Uterus (tissue), 4 donors: ENCODE results near the gene CDH4. TPM values are rescaled to one million over a fixed set of nuclear protein-coding genes. Genes with fewer than 3 reads are reported as not detected.

ENCODE experiments used
- DNase-seq, 2 donors: peaks; one replicate each; pipeline ENCODE4 v3.0.0-alpha.2; 2019 to 2020
- H3K27ac ChIP-seq, 2 donors: fragments of 200-600 bp; sonication (generic); 1 replicate in 1 of 2; 2 replicates in 1 of 2; pipeline ENCODE4 v1.5.1; 2016 to 2018
- H3K27me3 ChIP-seq, 2 donors: fragments of 200-600 bp; sonication (generic); one replicate each; pipeline ENCODE4 v1.5.1; 2018 to 2019; ENCODE audit warnings: control low read depth in 1 of 2
- H3K36me3 ChIP-seq, 2 donors: fragments of 200-600 bp; sonication (generic); one replicate each; pipeline ENCODE4 v1.5.1; 2019; ENCODE audit warnings: control low read depth in 1 of 2
- H3K4me1 ChIP-seq, 2 donors: fragments of 200-600 bp; sonication (generic); one replicate each; pipeline ENCODE4 v1.5.1; 2018 to 2019; ENCODE audit warnings: control low read depth in 1 of 2
- H3K4me3 ChIP-seq, 2 donors: fragments of 200-600 bp; sonication (generic); 1 replicate in 1 of 2; 2 replicates in 1 of 2; pipeline ENCODE4 v1.5.1; 2018 to 2019; ENCODE audit warnings: mild to moderate bottlenecking in 1 of 2
- H3K9me3 ChIP-seq, 2 donors: fragments of 200-600 bp; sonication (generic); one replicate each; pipeline ENCODE4 v1.5.1; 2019; ENCODE audit warnings: control low read depth in 1 of 2
- CTCF ChIP-seq, 4 experiments: fragments of 200-600 bp in 2 of 4; fragments of 450-650 bp in 2 of 4; sonication (generic) in 2 of 4; IDR thresholded peaks; one replicate each; pipeline ENCODE4 v1.5.1; 2016 to 2019; ENCODE audit warnings: antibody characterized with exemption in 4 of 4, mild to moderate bottlenecking in 2 of 4, moderate library complexity in 1 of 4
- POLR2A ChIP-seq, 2 donors: fragments of 450-650 bp; IDR thresholded peaks; one replicate each; pipeline ENCODE4 v1.6.1; 2016; ENCODE audit warnings: antibody characterized with exemption in 2 of 2, mild to moderate bottlenecking in 1 of 2, moderate library complexity in 1 of 2
- intact Hi-C: fragments of 100-400 bp; cut with DNase I; formaldehyde crosslinking; loops from one replicate; pipeline ENCODE4 v1.15.1; 2023; ENCODE audit warnings: low total_unique reads
- total RNA-seq, 4 donors: library from RNA; depleted of rRNA in 3 of 4; stranded (reverse); fragments of >200 nt in 3 of 4; gene quantifications; one replicate each; pipeline versions ENCODE4 v1.1.0 to v1.2.4, GENCODE V29; 2014 to 2023
- donor health status: DM: yes; HTN: yes; CAD: no.

The CDH4 gene
- total RNA-seq, 4 donors from 2014 or later, result under 0.01 to 0.55 TPM; not detected in 2

GRCh38 chr20:61873651-61874420, 621.8 kb downstream of the CDH4 start:
- DNase-seq, result no peak
- H3K36me3 ChIP-seq, result no peaks in the 10 kb centered on the region
- H3K4me3 ChIP-seq, result no peak overlapping the region
- H3K27ac ChIP-seq, result no peak overlapping the region
- intact Hi-C loops, result no loop called here
- no peaks in the 10 kb centered on the region for H3K27me3 ChIP-seq
- no peaks in the 10 kb centered on the region for H3K9me3 ChIP-seq
- no peak for TF ChIP-seq POLR2A (IDR thresholded peaks at IDR 0.05)
- no peak for TF ChIP-seq CTCF (IDR thresholded peaks at IDR 0.05)
- H3K4me1 ChIP-seq, result no peaks in the 10 kb centered on the region

GRCh38 chr20:61874421-61875068, 622.5 kb downstream of the CDH4 start:
- no peaks in the 10 kb centered on the region for H3K9me3 ChIP-seq
- no peaks in the 10 kb centered on the region for H3K4me1 ChIP-seq
- no peak for DNase-seq
- H3K36me3 ChIP-seq, result no peaks in the 10 kb centered on the region
- no peak overlapping the region for H3K4me3 ChIP-seq
- intact Hi-C loops, result no loop called here
- no peaks in the 10 kb centered on the region for H3K27me3 ChIP-seq
- TF ChIP-seq POLR2A (IDR thresholded peaks at IDR 0.05), result no peak
- TF ChIP-seq CTCF (IDR thresholded peaks at IDR 0.05), result no peak
- H3K27ac ChIP-seq, result no peak overlapping the region

- Histone ChIP-seq H3K27ac (no peak overlapping the region), H3K4me3 (no peak overlapping the region), H3K4me1 (no peaks in the 10 kb centered on the region), H3K36me3 (no peaks in the 10 kb centered on the region), H3K27me3 (no peaks in the 10 kb centered on the region), H3K9me3 (no peaks in the 10 kb centered on the region)
- TF ChIP-seq CTCF (IDR thresholded peaks at IDR 0.05) (no peak), POLR2A (IDR thresholded peaks at IDR 0.05) (no peak)
- intact Hi-C loops, result no loop called here
- no peak for DNase-seq
These were observed 623.3 kb downstream of the CDH4 start for GRCh38 chr20:61875221-61875885.

GRCh38 chr20:61875996-61876395, 623.9 kb downstream of the CDH4 start:
- no peaks in the 10 kb centered on the region for H3K36me3 ChIP-seq
- H3K4me1 ChIP-seq, result no peaks in the 10 kb centered on the region
- intact Hi-C loops, result no loop called here
- TF ChIP-seq CTCF (IDR thresholded peaks at IDR 0.05) (no peak), POLR2A (IDR thresholded peaks at IDR 0.05) (no peak)
- no peaks in the 10 kb centered on the region for H3K9me3 ChIP-seq
- no peak for DNase-seq
- no peak overlapping the region for H3K4me3 ChIP-seq
- no peak overlapping the region for H3K27ac ChIP-seq
- no peaks in the 10 kb centered on the region for H3K27me3 ChIP-seq
